ENCODE data around the gene CLCN2.

Gene CLCN2

GRCh38 chr3:184361532-184361931 lies at the start of gene CLCN2, which contains the start of gene POLR2H:
Gene CLCN2 (minus strand): TSS chr3:184361605. CDS start chr3:184361479, 126 bp downstream.
Gene POLR2H (plus strand): TSS chr3:184361710. CDS start chr3:184363493, 1,783 bp downstream.
- peak; percentile 75 for DNase-seq

GRCh38 chr3:184409946-184410500 lies 48.6 kb upstream of the CLCN2 start:
- DNase-seq = no peak

GRCh38 chr3:184409331-184409926 lies 48.0 kb upstream of the CLCN2 start:
- no peak for DNase-seq

GRCh38 chr3:184405075-184406030 lies 43.9 kb upstream of the CLCN2 start:
- DNase-seq = no peak

- DNase-seq = peak; percentile 6
These were observed 38.0 kb upstream of the CLCN2 start for GRCh38 chr3:184399410-184399809.

GRCh38 chr3:184395320-184395660 lies 33.9 kb upstream of the CLCN2 start:
- peak; percentile 89 for DNase-seq

- DNase-seq = no peak
These were observed 29.9 kb upstream of the CLCN2 start for GRCh38 chr3:184391266-184391665.

- DNase-seq = no peak
These were observed 28.6 kb upstream of the CLCN2 start for GRCh38 chr3:184389935-184390528.

GRCh38 chr3:184389384-184389783 lies 28.0 kb upstream of the CLCN2 start:
- DNase-seq = no peak

- no peak for DNase-seq
These were observed 27.5 kb upstream of the CLCN2 start for GRCh38 chr3:184388936-184389230.

GRCh38 chr3:184388164-184388935 lies 26.9 kb upstream of the CLCN2 start:
- DNase-seq = no peak

- no peak for DNase-seq
These were observed 25.8 kb upstream of the CLCN2 start for GRCh38 chr3:184387174-184387714.

- DNase-seq = no peak
These were observed 24.8 kb upstream of the CLCN2 start for GRCh38 chr3:184386047-184386806.

- DNase-seq = no peak
These were observed 23.5 kb upstream of the CLCN2 start for GRCh38 chr3:184384856-184385422.

- no peak for DNase-seq
These were observed 22.9 kb upstream of the CLCN2 start for GRCh38 chr3:184384342-184384741.

- DNase-seq = peak; percentile 5
These were observed 21.8 kb upstream of the CLCN2 start for GRCh38 chr3:184383033-184383740.

- no peak for DNase-seq
These were observed 21.1 kb upstream of the CLCN2 start for GRCh38 chr3:184382326-184383032.

- no peak for DNase-seq
These were observed 20.1 kb upstream of the CLCN2 start for GRCh38 chr3:184381261-184382224.
